ENCODE data around the gene GGA1.

The GGA1 gene

GRCh38 chr22:37616201-37617083 lies 7.8 kb downstream of the GGA1 start:
- DNase-seq (ENCODE audit: low spot score), result no peak
- no peak for TF ChIP-seq CTCF (IDR thresholded peaks at IDR 0.05; ENCODE audit: extremely low read depth, missing control alignments)

DNA sequence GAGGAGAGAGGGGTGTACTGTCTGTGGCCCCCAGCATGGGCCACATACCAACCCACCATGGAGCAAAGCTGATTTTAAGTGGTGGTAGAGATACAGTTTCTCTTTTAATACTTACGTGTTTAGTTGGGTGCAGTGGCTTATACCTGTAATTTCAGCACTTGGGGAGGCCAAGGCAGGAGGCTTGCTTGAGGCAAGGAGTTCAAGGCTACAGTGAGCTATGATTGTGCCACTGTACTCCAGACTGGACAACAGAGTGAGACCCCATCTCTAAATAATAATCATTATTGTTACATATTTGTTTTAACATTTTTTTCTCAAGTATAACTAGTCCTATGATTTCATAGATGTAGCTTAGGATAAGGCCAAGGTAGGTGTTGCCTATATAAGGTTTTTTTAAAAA lies 8.8 kb downstream of the GGA1 start:
- no peak for TF ChIP-seq CTCF (IDR thresholded peaks at IDR 0.05; ENCODE audit: extremely low read depth, missing control alignments)
- DNase-seq (ENCODE audit: low spot score), result no peak

- TF ChIP-seq CTCF (IDR thresholded peaks at IDR 0.05; ENCODE audit: extremely low read depth, missing control alignments), result no peak
- DNase-seq (ENCODE audit: low spot score), result no peak
Measured at GRCh38 chr22:37618072-37618656, 9.5 kb downstream of the GGA1 start.

DNA sequence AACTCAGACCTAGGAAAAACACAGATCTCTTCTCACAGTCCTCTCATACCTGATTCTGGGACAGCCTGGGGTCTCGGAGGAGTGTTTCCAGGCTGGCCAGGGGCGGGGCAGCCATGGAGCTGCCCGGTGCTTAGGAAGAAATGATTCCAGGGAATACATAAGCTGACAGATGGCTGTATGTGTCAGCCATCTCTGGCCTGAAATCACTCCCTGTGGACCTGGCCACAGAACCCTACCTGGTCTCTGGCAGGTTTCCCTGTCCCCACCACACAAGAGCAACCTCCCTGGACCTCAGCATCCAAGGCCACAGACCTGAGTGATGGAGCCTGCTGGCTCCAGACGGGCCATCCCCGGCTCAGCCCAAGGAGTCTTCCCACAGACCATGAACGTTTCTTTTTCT lies 10.0 kb downstream of the GGA1 start:
- TF ChIP-seq CTCF (IDR thresholded peaks at IDR 0.05; ENCODE audit: extremely low read depth, missing control alignments), result no peak
- DNase-seq (ENCODE audit: low spot score), result no peak

DNA sequence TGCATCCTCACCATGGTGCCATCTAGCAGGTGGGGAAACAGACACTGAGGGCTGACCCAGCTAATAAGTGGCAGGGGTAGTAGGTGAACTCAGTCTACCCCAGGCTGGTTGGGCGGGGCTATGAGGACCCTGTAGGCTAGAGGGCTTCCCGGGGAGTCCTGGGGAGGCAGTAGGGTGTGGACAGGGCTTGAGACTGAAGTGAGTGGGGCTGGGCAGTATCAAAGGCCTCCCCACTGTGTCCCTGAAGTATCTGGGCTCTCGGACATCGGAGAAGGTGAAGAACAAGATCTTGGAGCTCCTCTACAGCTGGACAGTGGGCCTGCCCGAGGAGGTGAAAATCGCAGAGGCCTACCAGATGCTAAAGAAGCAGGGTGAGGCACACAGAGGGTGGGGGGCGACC lies 11.4 kb downstream of the GGA1 start:
- no peak for DNase-seq (ENCODE audit: low spot score)
- TF ChIP-seq CTCF (IDR thresholded peaks at IDR 0.05; ENCODE audit: extremely low read depth, missing control alignments), result no peak

DNA sequence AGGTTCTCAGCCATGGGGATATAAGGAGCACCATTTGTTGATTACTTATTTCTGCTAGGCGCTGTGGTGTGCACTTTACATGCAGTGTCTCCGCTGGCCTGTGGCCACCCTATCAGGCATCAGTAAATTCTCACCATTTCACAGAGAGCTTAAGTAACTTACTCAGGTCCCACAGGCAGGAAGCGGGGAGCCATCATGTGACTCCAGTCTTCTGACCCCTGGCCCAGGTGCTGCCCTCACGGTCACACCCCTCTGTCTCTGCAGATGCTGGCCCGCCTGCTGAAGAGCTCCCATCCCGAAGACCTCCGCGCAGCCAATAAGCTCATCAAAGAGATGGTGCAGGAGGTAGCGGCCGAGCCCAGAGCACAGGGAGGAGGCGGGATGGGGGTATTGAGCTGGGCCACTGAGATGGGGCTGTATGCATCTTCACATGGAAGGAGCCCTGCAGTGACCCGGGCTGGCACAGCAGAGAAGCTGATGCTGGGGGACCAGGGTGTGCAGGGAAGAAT lies 12.8 kb downstream of the GGA1 start:
- no peak for DNase-seq (ENCODE audit: low spot score)
- TF ChIP-seq CTCF (IDR thresholded peaks at IDR 0.05; ENCODE audit: extremely low read depth, missing control alignments), result no peak

Measured in GM20000 (cell line).